Neuronal stem cell (in vitro differentiated cells): ENCODE data around the gene FAF2.
A peak's percentile ranks its signal among the peaks of the same experiment; 100 is the strongest.
"Not testable (repeated sequence)": the region's sequence is repeated elsewhere in the genome, so short reads cannot be mapped to it uniquely, and the experiment has no call there.

Source experiments
- DNase-seq: peaks from one replicate; pipeline ENCODE4 v3.0.0-alpha.2; 2013; ENCODE audit warnings: low spot score
- H2AFZ ChIP-seq: one replicate; pipeline ENCODE4 v1.6.1; 2013; ENCODE audit warnings: mild to moderate bottlenecking, low read length, inconsistent platforms
- H2AK5ac ChIP-seq: 2 replicates; pipeline ENCODE4 v1.6.1; 2013; ENCODE audit warnings: low read depth, mild to moderate bottlenecking, inconsistent platforms, low read length, moderate library complexity, mixed read lengths
- H2BK120ac ChIP-seq: 2 replicates; pipeline ENCODE4 v1.6.1; 2013; ENCODE audit warnings: low read depth, mild to moderate bottlenecking, inconsistent platforms, low read length, moderate library complexity, mixed read lengths
- H2BK12ac ChIP-seq: one replicate; pipeline ENCODE4 v1.6.1; 2013; ENCODE audit warnings: low read length, inconsistent platforms
- H2BK15ac ChIP-seq: 2 replicates; pipeline ENCODE4 v1.6.1; 2013; ENCODE audit warnings: mild to moderate bottlenecking, low read length, inconsistent platforms, mixed read lengths
- H2BK5ac ChIP-seq: one replicate; pipeline ENCODE4 v1.6.1; 2013; ENCODE audit warnings: inconsistent platforms, mild to moderate bottlenecking, low read length, moderate library complexity
- H3K14ac ChIP-seq: one replicate; pipeline ENCODE4 v1.6.1; 2013; ENCODE audit warnings: low read length, inconsistent platforms
- H3K18ac ChIP-seq: 2 replicates; pipeline ENCODE4 v1.6.1; 2013; ENCODE audit warnings: low read length, inconsistent platforms
- H3K23ac ChIP-seq: 2 replicates; pipeline ENCODE4 v1.6.1; 2013; ENCODE audit warnings: low read depth, mild to moderate bottlenecking, mixed read lengths, low read length, inconsistent platforms; ENCODE audit not compliant: poor library complexity
- H3K27ac ChIP-seq: replicated peaks from 3 replicates; pipeline ENCODE4 v1.5.1; 2013; ENCODE audit warnings: low read length, inconsistent platforms
- H3K27me3 ChIP-seq, 3 experiments: 2 replicates each; pipeline ENCODE4 v1.6.1; 2013; ENCODE audit warnings: low read length in 3 of 3, mild to moderate bottlenecking in 2 of 3, inconsistent platforms in 1 of 3, low read depth in 1 of 3, mixed read lengths in 1 of 3, moderate library complexity in 1 of 3; ENCODE audit not compliant: control insufficient read depth in 3 of 3, insufficient read depth in 3 of 3
- H3K36me3 ChIP-seq, 2 donors: replicated peaks in 1 of 2; 2 replicates each; pipeline ENCODE4 v1.6.1; 2013; ENCODE audit warnings: low read length in 2 of 2; ENCODE audit not compliant: control insufficient read depth in 2 of 2, insufficient read depth in 2 of 2
- H3K4ac ChIP-seq: 2 replicates; pipeline ENCODE4 v1.6.1; 2013; ENCODE audit warnings: inconsistent platforms, mild to moderate bottlenecking, low read length, moderate library complexity
- H3K4me1 ChIP-seq, 2 donors: 1 replicate in 1 of 2; 2 replicates in 1 of 2; pipeline ENCODE4 v1.6.1; 2013; ENCODE audit warnings: low read length in 2 of 2, low read depth in 1 of 2; ENCODE audit not compliant: control insufficient read depth in 2 of 2, insufficient read depth in 1 of 2
- H3K4me2 ChIP-seq: one replicate; pipeline ENCODE4 v1.6.1; 2013; ENCODE audit warnings: mild to moderate bottlenecking, low read length, inconsistent platforms; ENCODE audit not compliant: insufficient read depth, poor library complexity, severe bottlenecking
- H3K4me3 ChIP-seq, 2 donors: 2 replicates each; pipeline ENCODE4 v1.5.1; 2013; ENCODE audit warnings: low read length in 2 of 2, mild to moderate bottlenecking in 2 of 2, inconsistent platforms in 1 of 2, moderate library complexity in 1 of 2
- H3K79me1 ChIP-seq: one replicate; pipeline ENCODE4 v1.6.1; 2013; ENCODE audit warnings: low read depth, mild to moderate bottlenecking, inconsistent platforms, low read length, moderate library complexity
- H3K9ac ChIP-seq: one replicate; pipeline ENCODE4 v1.6.1; 2013; ENCODE audit warnings: mild to moderate bottlenecking, low read depth, low read length, inconsistent platforms; ENCODE audit not compliant: poor library complexity
- H3K9me3 ChIP-seq, 2 donors: replicated peaks in 1 of 2; 2 replicates each; pipeline versions ENCODE3 to v1.6.1; 2013; ENCODE audit warnings: low read length in 2 of 2, mild to moderate bottlenecking in 2 of 2, inconsistent platforms in 1 of 2, low read depth in 1 of 2, mixed read lengths in 1 of 2, moderate library complexity in 1 of 2; ENCODE audit not compliant: control insufficient read depth in 2 of 2, insufficient read depth in 1 of 2
- H4K8ac ChIP-seq: one replicate; pipeline ENCODE4 v1.6.1; 2013; ENCODE audit warnings: low read depth, mild to moderate bottlenecking, inconsistent platforms, low read length, moderate library complexity
- H4K91ac ChIP-seq: one replicate; pipeline ENCODE4 v1.6.1; 2013; ENCODE audit warnings: low read length, low read depth, mild to moderate bottlenecking, inconsistent platforms; ENCODE audit not compliant: poor library complexity
- WGBS, 2 donors: extraction: QIAGEN DNeasy Blood & Tissue Kit; methylation state at CpG; one replicate each; pipeline ENCODE4 v1.1.7; 2013; ENCODE audit warnings: missing lambda C conversion rate in 2 of 2, mixed read lengths in 1 of 2; ENCODE audit not compliant: insufficient read length in 2 of 2, insufficient replicate concordance in 1 of 2; ENCODE audit errors: extremely low coverage in 2 of 2; 5-methylcytosine and 5-hydroxymethylcytosine counted together

FAF2 gene

DNA sequence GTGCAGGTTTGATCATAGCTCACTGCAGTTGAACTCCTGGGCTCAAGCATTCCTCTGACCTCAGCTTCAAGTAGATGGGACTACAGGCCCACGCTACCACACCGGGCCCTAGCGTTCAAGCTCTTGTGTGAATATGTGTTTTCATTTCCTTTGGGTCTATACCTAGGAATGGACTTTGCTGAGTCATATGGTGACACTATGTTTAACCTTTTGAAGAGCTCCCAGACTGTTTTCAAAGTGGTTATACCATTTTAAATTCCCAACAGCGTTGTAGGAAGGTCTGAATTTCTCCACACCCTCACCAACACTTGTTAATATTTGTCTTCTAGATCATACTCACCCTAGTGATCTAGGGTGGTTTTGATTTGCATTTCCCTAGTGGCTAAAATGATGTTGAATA lies 33.5 kb downstream of the FAF2 start:
- H2AFZ ChIP-seq: no peak overlapping the region
- no peaks in the 10 kb centered on the region for H3K4me1 ChIP-seq
- no peak overlapping the region for H2BK5ac ChIP-seq
- no peak overlapping the region for H3K4me2 ChIP-seq
- no peak overlapping the region for H3K9ac ChIP-seq
- no peak overlapping the region for H2BK15ac ChIP-seq
- no peak for DNase-seq
- H3K9me3 ChIP-seq: no peaks in the 10 kb centered on the region
- no peak overlapping the region for H3K4me3 ChIP-seq
- no peaks in the 10 kb centered on the region for H3K27me3 ChIP-seq
- H3K18ac ChIP-seq: no peak overlapping the region
- H4K8ac ChIP-seq: no peak overlapping the region
- no peak overlapping the region for H4K91ac ChIP-seq
- H3K79me1 ChIP-seq: peaks cover 2% of the 10 kb centered on the region
- no peak overlapping the region for H3K23ac ChIP-seq
- H3K27ac ChIP-seq: no peak overlapping the region
- WGBS, 2 donors: no CpG with 5 or more reads among the region's 4 CpGs
- peaks cover 7 to 76% of the 10 kb centered on the region in 2 donors for H3K36me3 ChIP-seq
- H3K4ac ChIP-seq: no peak overlapping the region
- H2BK120ac ChIP-seq: no peak overlapping the region
- no peak overlapping the region for H2AK5ac ChIP-seq
- H3K14ac ChIP-seq: no peak overlapping the region
- H2BK12ac ChIP-seq: no peak overlapping the region

- no peak overlapping the region for H2BK120ac ChIP-seq
- no peak overlapping the region for H3K4ac ChIP-seq
- H2AK5ac ChIP-seq: no peak overlapping the region
- H3K4me2 ChIP-seq: no peak overlapping the region
- H4K8ac ChIP-seq: no peak overlapping the region
- no peak overlapping the region for H2BK12ac ChIP-seq
- no peak overlapping the region for H3K23ac ChIP-seq
- H3K36me3 ChIP-seq: peaks cover 14 to 83% of the 10 kb centered on the region in 2 donors
- H4K91ac ChIP-seq: no peak overlapping the region
- H3K14ac ChIP-seq: no peak overlapping the region
- no peaks in the 10 kb centered on the region for H3K27me3 ChIP-seq
- H3K79me1 ChIP-seq: peaks cover 2% of the 10 kb centered on the region
- no peak overlapping the region for H2BK5ac ChIP-seq
- no peak overlapping the region for H3K27ac ChIP-seq
- DNase-seq: no peak
- no peaks in the 10 kb centered on the region for H3K9me3 ChIP-seq
- no peak overlapping the region for H3K18ac ChIP-seq
- no peak overlapping the region for H2AFZ ChIP-seq
- H3K4me1 ChIP-seq: no peaks in the 10 kb centered on the region
- no peak overlapping the region for H2BK15ac ChIP-seq
- no CpG with 5 or more reads among the region's 2 CpGs for WGBS, 2 donors
- no peak overlapping the region for H3K4me3 ChIP-seq
- no peak overlapping the region for H3K9ac ChIP-seq
These were observed 37.0 kb downstream of the FAF2 start for GRCh38 chr5:176485176-176485575.

DNA sequence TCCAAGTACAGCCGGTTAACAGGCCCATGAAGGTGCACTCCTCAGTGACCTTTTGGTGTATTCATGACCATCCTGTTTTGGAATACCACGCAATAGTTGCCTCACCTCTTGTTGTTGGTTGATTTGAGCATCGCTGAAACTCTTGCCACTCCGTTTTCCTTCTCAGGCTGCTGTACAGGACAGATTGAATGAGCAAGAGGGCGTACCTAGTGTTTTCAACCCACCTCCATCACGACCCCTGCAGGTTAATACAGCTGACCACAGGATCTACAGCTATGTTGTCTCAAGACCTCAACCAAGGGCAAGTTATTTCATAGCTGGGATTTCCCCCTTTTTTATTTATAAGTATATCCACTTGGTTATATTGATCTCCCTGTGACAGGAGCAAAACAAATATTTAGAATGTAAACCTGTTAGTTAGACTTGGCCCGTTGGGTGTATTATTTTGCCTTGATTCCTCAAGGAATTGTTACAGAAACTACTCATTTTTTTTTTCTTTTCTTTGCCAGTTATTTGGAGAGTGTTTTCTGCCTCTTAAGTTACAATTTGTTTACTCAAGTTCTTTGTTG lies 38.1 kb downstream of the FAF2 start:
- no CpG with 5 or more reads among the region's 7 CpGs for WGBS, 2 donors
- DNase-seq: no peak

GRCh38 chr5:176487160-176487559 lies 39.0 kb downstream of the FAF2 start:
- not testable (repeated sequence) for H4K8ac ChIP-seq, H3K23ac ChIP-seq, H3K4me2 ChIP-seq, H2BK15ac ChIP-seq, H3K14ac ChIP-seq, H4K91ac ChIP-seq, H3K18ac ChIP-seq, H3K9me3 ChIP-seq, DNase-seq, H3K27ac ChIP-seq, H3K4me3 ChIP-seq, H2AFZ ChIP-seq, H2BK5ac ChIP-seq, H2AK5ac ChIP-seq, H3K4me1 ChIP-seq, H2BK120ac ChIP-seq, H2BK12ac ChIP-seq, H3K79me1 ChIP-seq, H3K4ac ChIP-seq, H3K27me3 ChIP-seq
- Histone ChIP-seq H3K9ac (peak overlapping the region; percentile 70), H3K36me3 (peaks cover 21 to 92% of the 10 kb centered on the region in 2 donors)
- WGBS, 2 donors: no CpG with 5 or more reads among the region's 4 CpGs

More for the DNA sequence above, 38.1 kb downstream of the FAF2 start:
- Histone ChIP-seq H2BK120ac (no peak overlapping the region), H3K14ac (no peak overlapping the region), H3K4ac (no peak overlapping the region), H3K23ac (no peak overlapping the region), H3K18ac (no peak overlapping the region), H2BK12ac (no peak overlapping the region), H3K4me2 (no peak overlapping the region), H4K8ac (no peak overlapping the region), H3K4me3 (no peak overlapping the region), H3K4me1 (no peaks in the 10 kb centered on the region), H2AK5ac (no peak overlapping the region), H3K27me3 (no peaks in the 10 kb centered on the region), H3K36me3 (peaks cover 17 to 90% of the 10 kb centered on the region in 2 donors), H2BK5ac (no peak overlapping the region), H4K91ac (no peak overlapping the region), H2AFZ (no peak overlapping the region), H3K9ac (no peak overlapping the region), H3K27ac (no peak overlapping the region), H3K79me1 (peaks cover 2% of the 10 kb centered on the region), H2BK15ac (no peak overlapping the region), H3K9me3 (no peaks in the 10 kb centered on the region)
